BLaER1 (cell line): ENCODE results near the gene RPEL1.
"Not testable (repeated sequence)": the region's sequence is repeated elsewhere in the genome, so short reads cannot be mapped to it uniquely, and the experiment has no call there.

Experiments used
- H3K27ac ChIP-seq: shearing (Covaris generic); formaldehyde crosslinking; 2 replicates; pipeline ENCODE4 v1.8.1; 2022
- H3K27me3 ChIP-seq: shearing (Covaris generic); formaldehyde crosslinking; 2 replicates; pipeline ENCODE4 v1.8.1; 2022
- H3K36me3 ChIP-seq: shearing (Covaris generic); formaldehyde crosslinking; 2 replicates; pipeline ENCODE4 v1.8.1; 2022
- H3K4me1 ChIP-seq: shearing (Covaris generic); formaldehyde crosslinking; 2 replicates; pipeline ENCODE4 v1.8.1; 2022
- H3K4me2 ChIP-seq: shearing (Covaris generic); formaldehyde crosslinking; 2 replicates; pipeline ENCODE4 v1.8.1; 2022
- H3K4me3 ChIP-seq: shearing (Covaris generic); formaldehyde crosslinking; 2 replicates; pipeline ENCODE4 v1.8.1; 2022
- H3K9ac ChIP-seq: shearing (Covaris generic); formaldehyde crosslinking; 2 replicates; pipeline ENCODE4 v1.8.1; 2022
- H3K9me3 ChIP-seq: shearing (Covaris generic); formaldehyde crosslinking; 2 replicates; pipeline ENCODE4 v1.8.1; 2022
- H4K20me1 ChIP-seq: shearing (Covaris generic); formaldehyde crosslinking; 2 replicates; pipeline ENCODE4 v1.8.1; 2022
- Cebpa-rat ChIP-seq: shearing (Covaris generic); IDR thresholded peaks from 2 replicates; pipeline ENCODE4 v1.8.1; 2022

The RPEL1 gene

GRCh38 chr10:103245587-103245986 is at the start of gene RPEL1:
TSS of gene RPEL1 (plus strand) at chr10:103245887. CDS start at chr10:103245997, 110 bp downstream.
- not testable (repeated sequence) for H3K4me1 ChIP-seq, H3K27me3 ChIP-seq, H3K4me3 ChIP-seq, H3K9ac ChIP-seq, H4K20me1 ChIP-seq, H3K4me2 ChIP-seq, H3K9me3 ChIP-seq, H3K27ac ChIP-seq, H3K36me3 ChIP-seq

GRCh38 chr10:103196516-103196915 is 49.2 kb upstream of the RPEL1 start:
- TF ChIP-seq Cebpa-rat = no peak
- no peaks in the 10 kb centered on the region for H3K9me3 ChIP-seq
- no peaks in the 10 kb centered on the region for H3K36me3 ChIP-seq
- H3K9ac ChIP-seq = no peak overlapping the region
- no peak overlapping the region for H3K27ac ChIP-seq
- peaks cover 23% of the 10 kb centered on the region for H3K4me1 ChIP-seq
- H4K20me1 ChIP-seq = peaks cover 12% of the 10 kb centered on the region
- no peaks in the 10 kb centered on the region for H3K27me3 ChIP-seq
- no peak overlapping the region for H3K4me2 ChIP-seq
- H3K4me3 ChIP-seq = no peak overlapping the region

GRCh38 chr10:103197174-103197573 is 48.5 kb upstream of the RPEL1 start:
- Histone ChIP-seq H3K4me2 (peak overlapping the region; percentile 57), H3K27ac (no peak overlapping the region)

GRCh38 chr10:103197903-103198302 is 47.8 kb upstream of the RPEL1 start:
- Histone ChIP-seq H3K36me3 (no peaks in the 10 kb centered on the region), H3K27ac (peak overlapping the region; percentile 55), H3K27me3 (no peaks in the 10 kb centered on the region), H3K4me3 (no peak overlapping the region), H3K4me2 (peak overlapping the region; percentile 57), H4K20me1 (no peaks in the 10 kb centered on the region), H3K9me3 (no peaks in the 10 kb centered on the region), H3K9ac (peak overlapping the region; percentile 39; the same call in 1 of the 2 replicates), H3K4me1 (peaks cover 23% of the 10 kb centered on the region)
- no peak for TF ChIP-seq Cebpa-rat

More at GRCh38 chr10:103197174-103197573, 48.5 kb upstream of the RPEL1 start:
- no peaks in the 10 kb centered on the region for H3K9me3 ChIP-seq
- H3K4me3 ChIP-seq = no peak overlapping the region
- H3K36me3 ChIP-seq = no peaks in the 10 kb centered on the region
- peaks cover 23% of the 10 kb centered on the region for H3K4me1 ChIP-seq
- no peak for TF ChIP-seq Cebpa-rat
- peaks cover 5% of the 10 kb centered on the region; the same call in 1 of the 2 replicates for H4K20me1 ChIP-seq
- no peak overlapping the region for H3K9ac ChIP-seq
- no peaks in the 10 kb centered on the region for H3K27me3 ChIP-seq

GRCh38 chr10:103198648-103199047 is 47.0 kb upstream of the RPEL1 start:
- Histone ChIP-seq H3K36me3 (no peaks in the 10 kb centered on the region), H4K20me1 (no peaks in the 10 kb centered on the region), H3K27ac (no peak overlapping the region), H3K9ac (no peak overlapping the region), H3K27me3 (no peaks in the 10 kb centered on the region), H3K9me3 (no peaks in the 10 kb centered on the region), H3K4me1 (peaks cover 19% of the 10 kb centered on the region), H3K4me3 (no peak overlapping the region), H3K4me2 (no peak overlapping the region)
- TF ChIP-seq Cebpa-rat = no peak

GRCh38 chr10:103199488-103199887 is 46.2 kb upstream of the RPEL1 start:
- H3K36me3 ChIP-seq = no peaks in the 10 kb centered on the region
- no peak overlapping the region for H3K4me3 ChIP-seq
- H3K4me2 ChIP-seq = no peak overlapping the region
- no peaks in the 10 kb centered on the region for H3K9me3 ChIP-seq
- no peaks in the 10 kb centered on the region for H3K27me3 ChIP-seq
- H3K4me1 ChIP-seq = peaks cover 16% of the 10 kb centered on the region
- H3K27ac ChIP-seq = no peak overlapping the region
- H3K9ac ChIP-seq = no peak overlapping the region
- H4K20me1 ChIP-seq = no peaks in the 10 kb centered on the region
- TF ChIP-seq Cebpa-rat = no peak

GRCh38 chr10:103202319-103202718 is 43.4 kb upstream of the RPEL1 start:
- no peak for TF ChIP-seq Cebpa-rat
- no peak overlapping the region for H3K4me2 ChIP-seq

GRCh38 chr10:103203466-103203865 is 42.2 kb upstream of the RPEL1 start:
- Histone ChIP-seq H3K4me1 (no peaks in the 10 kb centered on the region), H3K27ac (no peak overlapping the region)

More at GRCh38 chr10:103202319-103202718, 43.4 kb upstream of the RPEL1 start:
- H3K9ac ChIP-seq = no peak overlapping the region
- H3K36me3 ChIP-seq = no peaks in the 10 kb centered on the region
- H3K27ac ChIP-seq = no peak overlapping the region
- peaks cover 11% of the 10 kb centered on the region for H3K4me1 ChIP-seq
- H3K4me3 ChIP-seq = no peak overlapping the region
- no peaks in the 10 kb centered on the region for H4K20me1 ChIP-seq
- no peaks in the 10 kb centered on the region for H3K27me3 ChIP-seq
- 0 out of 2 replicates have a peak, but pooled peaks cover 7% of the 10 kb centered on the region for H3K9me3 ChIP-seq

GRCh38 chr10:103204353-103205255 is 41.1 kb upstream of the RPEL1 start:
- Histone ChIP-seq H3K36me3 (no peaks in the 10 kb centered on the region), H3K4me2 (no peak overlapping the region), H3K27ac (no peak overlapping the region), H3K4me1 (no peaks in the 10 kb centered on the region), H4K20me1 (no peaks in the 10 kb centered on the region), H3K27me3 (no peaks in the 10 kb centered on the region), H3K9ac (no peak overlapping the region), H3K4me3 (no peak overlapping the region), H3K9me3 (peaks cover 27% of the 10 kb centered on the region)
- TF ChIP-seq Cebpa-rat = no peak

More at GRCh38 chr10:103203466-103203865, 42.2 kb upstream of the RPEL1 start:
- no peaks in the 10 kb centered on the region for H4K20me1 ChIP-seq
- no peak overlapping the region for H3K4me3 ChIP-seq
- TF ChIP-seq Cebpa-rat = no peak
- no peak overlapping the region for H3K9ac ChIP-seq
- no peaks in the 10 kb centered on the region for H3K36me3 ChIP-seq
- no peaks in the 10 kb centered on the region for H3K27me3 ChIP-seq
- H3K9me3 ChIP-seq = peaks cover 16% of the 10 kb centered on the region
- no peak overlapping the region for H3K4me2 ChIP-seq

- peaks cover 35% of the 10 kb centered on the region for H3K9me3 ChIP-seq
- not testable (repeated sequence) for H3K4me2 ChIP-seq, H3K27me3 ChIP-seq, H3K36me3 ChIP-seq, H3K27ac ChIP-seq, H3K4me3 ChIP-seq, H3K4me1 ChIP-seq, H4K20me1 ChIP-seq, H3K9ac ChIP-seq
Measured at GRCh38 chr10:103205401-103205800, 40.3 kb upstream of the RPEL1 start.

GRCh38 chr10:103206715-103207114 is 39.0 kb upstream of the RPEL1 start:
- not testable (repeated sequence) for H3K4me3 ChIP-seq, H3K4me2 ChIP-seq, H3K27me3 ChIP-seq, H3K9ac ChIP-seq, H3K27ac ChIP-seq, H3K36me3 ChIP-seq, H3K4me1 ChIP-seq, H4K20me1 ChIP-seq
- H3K9me3 ChIP-seq = peaks cover 48% of the 10 kb centered on the region
